Thyroid gland (tissue), 4 donors: Measurements from ENCODE around the gene DNAJC3. TPM values are rescaled to one million over a fixed set of nuclear protein-coding genes. Genes with fewer than 3 reads are reported as not detected.

Source experiments
- DNase-seq, 2 donors: peaks; one replicate each; pipeline ENCODE4 v3.0.0-alpha.2; 2019
- H3K27ac ChIP-seq, 3 donors: fragments of 200-600 bp; sonication (generic); 1 replicate in 2 of 3; 2 replicates in 1 of 3; pipeline ENCODE4 v1.5.1; 2016 to 2019; ENCODE audit warnings: mild to moderate bottlenecking in 1 of 3, moderate library complexity in 1 of 3
- H3K27me3 ChIP-seq: fragments of 200-600 bp; sonication (generic); one replicate; pipeline ENCODE4 v1.5.1; 2019
- H3K36me3 ChIP-seq, 2 donors: fragments of 200-600 bp; sonication (generic); one replicate each; pipeline ENCODE4 v1.5.1; 2016 to 2019
- H3K4me1 ChIP-seq, 2 donors: fragments of 200-600 bp; sonication (generic); one replicate each; pipeline ENCODE4 v1.5.1; 2017 to 2019
- H3K4me3 ChIP-seq, 3 donors: fragments of 200-600 bp; sonication (generic); replicated peaks in 1 of 3; 1 replicate in 2 of 3; 2 replicates in 1 of 3; pipeline ENCODE4 v1.5.1; 2016; ENCODE audit warnings: mild to moderate bottlenecking in 1 of 3
- H3K9me3 ChIP-seq: fragments of 200-600 bp; sonication (generic); one replicate; pipeline ENCODE4 v1.5.1; 2017
- POLR2A ChIP-seq, 2 donors: fragments of 450-650 bp; IDR thresholded peaks; one replicate each; pipeline ENCODE4 v1.6.1; 2017; ENCODE audit warnings: antibody characterized with exemption in 2 of 2, mild to moderate bottlenecking in 2 of 2, moderate library complexity in 1 of 2
- WGBS, 2 donors: methylation state at CpG; one replicate each; pipeline ENCODE4 v1.1.5; 2017; 5-methylcytosine and 5-hydroxymethylcytosine counted together
- intact Hi-C: fragments of 100-400 bp; cut with DNase I; formaldehyde crosslinking; loops from one replicate; pipeline ENCODE4 v1.15.1; 2023
- total RNA-seq, 4 donors: library from RNA; depleted of rRNA; stranded (reverse); fragments of >200 nt; gene quantifications; one replicate each; pipeline ENCODE4 v1.2.3, GENCODE V29; 2016
- TF ChIP-seq, protein P1 (sequence below), 6 experiments: fragments of 200-600 bp in 3 of 6; fragments of 450-650 bp in 3 of 6; sonication (generic) in 3 of 6; IDR thresholded peaks; one replicate each; pipeline ENCODE4 v1.5.1; 2016 to 2019; ENCODE audit warnings: antibody characterized with exemption in 6 of 6, mild to moderate bottlenecking in 2 of 6, inconsistent platforms in 1 of 6, moderate library complexity in 1 of 6

DNAJC3 gene, protein sequence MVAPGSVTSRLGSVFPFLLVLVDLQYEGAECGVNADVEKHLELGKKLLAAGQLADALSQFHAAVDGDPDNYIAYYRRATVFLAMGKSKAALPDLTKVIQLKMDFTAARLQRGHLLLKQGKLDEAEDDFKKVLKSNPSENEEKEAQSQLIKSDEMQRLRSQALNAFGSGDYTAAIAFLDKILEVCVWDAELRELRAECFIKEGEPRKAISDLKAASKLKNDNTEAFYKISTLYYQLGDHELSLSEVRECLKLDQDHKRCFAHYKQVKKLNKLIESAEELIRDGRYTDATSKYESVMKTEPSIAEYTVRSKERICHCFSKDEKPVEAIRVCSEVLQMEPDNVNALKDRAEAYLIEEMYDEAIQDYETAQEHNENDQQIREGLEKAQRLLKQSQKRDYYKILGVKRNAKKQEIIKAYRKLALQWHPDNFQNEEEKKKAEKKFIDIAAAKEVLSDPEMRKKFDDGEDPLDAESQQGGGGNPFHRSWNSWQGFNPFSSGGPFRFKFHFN
- 100 to 1,000 TPM in 3 of 4 donors, 10 to 100 TPM in 1; 92.2 to 164 (median 125) TPM for total RNA-seq

DNA sequence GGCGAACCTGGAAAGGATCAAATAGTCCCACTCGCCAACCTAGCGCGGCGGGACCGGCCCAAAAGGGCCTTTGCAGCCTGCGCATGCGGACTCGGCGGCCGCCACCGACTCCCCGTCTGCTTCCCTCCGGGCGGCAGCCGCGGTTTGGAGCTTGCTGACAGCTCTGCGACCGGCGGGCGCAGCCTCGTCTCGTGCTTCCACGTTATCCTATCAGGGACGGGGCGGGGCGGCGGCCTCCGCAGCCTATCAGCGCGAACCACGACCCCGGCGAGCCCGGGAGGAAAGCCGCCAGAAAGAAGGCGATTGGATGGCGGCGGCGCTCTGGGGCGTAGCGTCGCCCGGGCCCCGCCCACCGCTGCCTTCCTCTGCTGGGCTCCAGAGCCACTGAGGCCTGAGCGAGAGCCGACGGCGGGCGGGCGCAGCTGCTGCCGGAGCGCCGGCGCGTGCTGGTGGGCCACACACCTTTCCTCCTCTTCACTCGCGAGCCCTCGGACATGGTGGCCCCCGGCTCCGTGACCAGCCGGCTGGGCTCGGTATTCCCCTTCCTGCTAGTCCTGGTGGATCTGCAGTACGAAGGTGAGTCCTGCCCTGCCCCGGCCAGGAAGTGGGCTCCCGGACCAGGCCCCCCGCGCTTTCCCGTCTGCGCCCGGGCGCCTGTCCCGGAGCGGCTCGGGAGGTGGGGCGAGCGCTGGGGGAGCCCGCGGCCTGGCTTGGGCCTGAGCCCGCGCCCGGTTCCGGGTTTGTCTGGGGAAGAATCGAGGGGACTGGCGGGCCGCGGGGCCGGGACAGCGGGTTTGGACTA is at the start of gene DNAJC3:
DNAJC3 (plus strand) TSS at position 378 of the 802 bp plus-strand sequence; CDS start at position 495, 117 bp downstream.
- Histone ChIP-seq H3K4me3 (peak within 1 kb of the TSS; percentile 80 to 88 (median 82)), H3K4me1 (peaks cover 22 to 25% of the 10 kb centered on the region in 2 donors), H3K27ac (peak within 1 kb of the TSS; percentile 92 to 97 (median 94)), H3K27me3 (no peaks in the 10 kb centered on the region), H3K9me3 (no peaks in the 10 kb centered on the region), H3K36me3 (no peaks in the 10 kb centered on the region)
- TF ChIP-seq, protein P1, sequence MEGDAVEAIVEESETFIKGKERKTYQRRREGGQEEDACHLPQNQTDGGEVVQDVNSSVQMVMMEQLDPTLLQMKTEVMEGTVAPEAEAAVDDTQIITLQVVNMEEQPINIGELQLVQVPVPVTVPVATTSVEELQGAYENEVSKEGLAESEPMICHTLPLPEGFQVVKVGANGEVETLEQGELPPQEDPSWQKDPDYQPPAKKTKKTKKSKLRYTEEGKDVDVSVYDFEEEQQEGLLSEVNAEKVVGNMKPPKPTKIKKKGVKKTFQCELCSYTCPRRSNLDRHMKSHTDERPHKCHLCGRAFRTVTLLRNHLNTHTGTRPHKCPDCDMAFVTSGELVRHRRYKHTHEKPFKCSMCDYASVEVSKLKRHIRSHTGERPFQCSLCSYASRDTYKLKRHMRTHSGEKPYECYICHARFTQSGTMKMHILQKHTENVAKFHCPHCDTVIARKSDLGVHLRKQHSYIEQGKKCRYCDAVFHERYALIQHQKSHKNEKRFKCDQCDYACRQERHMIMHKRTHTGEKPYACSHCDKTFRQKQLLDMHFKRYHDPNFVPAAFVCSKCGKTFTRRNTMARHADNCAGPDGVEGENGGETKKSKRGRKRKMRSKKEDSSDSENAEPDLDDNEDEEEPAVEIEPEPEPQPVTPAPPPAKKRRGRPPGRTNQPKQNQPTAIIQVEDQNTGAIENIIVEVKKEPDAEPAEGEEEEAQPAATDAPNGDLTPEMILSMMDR (IDR thresholded peaks at IDR 0.05), result no peak
- TF ChIP-seq POLR2A (IDR thresholded peaks at IDR 0.05), result peak; percentile 83 to 99
- 0% methylated on average over 5 to 14 of the region's 90 CpGs for WGBS, 2 donors
- intact Hi-C loops, result no loop called here
- peak; percentile 99 for DNase-seq

DNA sequence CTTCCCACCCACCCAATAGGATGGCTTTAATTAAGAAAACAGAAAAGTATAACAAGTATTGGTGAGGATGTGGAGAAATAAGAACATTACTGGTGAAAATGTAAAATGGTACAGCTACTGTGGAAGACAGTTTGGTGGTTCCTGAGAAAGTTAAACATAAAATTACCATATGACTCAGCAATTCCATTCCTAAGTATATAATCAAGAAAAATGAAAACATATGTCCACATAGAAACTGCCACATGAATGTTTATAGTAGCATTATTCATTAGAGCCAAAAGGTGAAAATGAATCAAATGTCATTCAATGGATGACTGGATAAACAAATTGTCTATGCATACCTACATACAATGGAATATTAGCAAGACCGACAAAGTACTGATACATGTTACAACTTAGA is 49.3 kb upstream of the DNAJC3 start:
- H3K4me1 ChIP-seq, result no peaks in the 10 kb centered on the region
- no peak for DNase-seq
- 94 to 97% methylated on average over 1 of the region's 1 CpG for WGBS, 2 donors
- TF ChIP-seq, protein P1 (IDR thresholded peaks at IDR 0.05), result no peak
- no peak for TF ChIP-seq POLR2A (IDR thresholded peaks at IDR 0.05)
- H3K27ac ChIP-seq, result no peak overlapping the region
- no peak overlapping the region for H3K4me3 ChIP-seq
- no peaks in the 10 kb centered on the region for H3K9me3 ChIP-seq
- H3K27me3 ChIP-seq, result no peaks in the 10 kb centered on the region
- intact Hi-C loops, result no loop called here
- H3K36me3 ChIP-seq, result no peaks in the 10 kb centered on the region

DNA sequence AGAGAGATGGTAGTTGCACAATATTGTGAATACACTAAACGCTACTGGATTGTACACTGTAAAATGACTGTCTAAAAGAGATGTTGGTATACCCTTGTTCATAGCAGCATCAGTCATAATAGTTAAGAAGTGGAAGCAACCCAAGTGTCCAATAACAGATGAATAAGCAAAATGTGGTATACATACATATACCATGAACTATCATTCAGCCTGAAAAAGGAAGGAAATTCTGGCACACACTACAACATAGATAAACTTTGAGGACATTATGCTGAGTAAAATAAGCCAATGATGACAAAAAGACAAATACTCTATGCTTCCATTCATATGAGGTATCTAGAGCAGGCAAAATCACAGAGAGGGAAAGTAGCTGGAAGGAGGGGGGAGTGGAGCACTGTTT is 48.5 kb upstream of the DNAJC3 start:
- 98% methylated on average over 1 of the region's 1 CpG for whole genome bisulfite sequencing, 2 donors
- DNase-seq, result no peak
- Histone ChIP-seq H3K27ac (no peak overlapping the region), H3K27me3 (no peaks in the 10 kb centered on the region), H3K9me3 (no peaks in the 10 kb centered on the region), H3K4me1 (no peaks in the 10 kb centered on the region), H3K36me3 (no peaks in the 10 kb centered on the region), H3K4me3 (no peak overlapping the region)
- TF ChIP-seq, protein P1 (IDR thresholded peaks at IDR 0.05), result no peak
- TF ChIP-seq POLR2A (IDR thresholded peaks at IDR 0.05), result no peak
- intact Hi-C loops, result no loop called here

DNA sequence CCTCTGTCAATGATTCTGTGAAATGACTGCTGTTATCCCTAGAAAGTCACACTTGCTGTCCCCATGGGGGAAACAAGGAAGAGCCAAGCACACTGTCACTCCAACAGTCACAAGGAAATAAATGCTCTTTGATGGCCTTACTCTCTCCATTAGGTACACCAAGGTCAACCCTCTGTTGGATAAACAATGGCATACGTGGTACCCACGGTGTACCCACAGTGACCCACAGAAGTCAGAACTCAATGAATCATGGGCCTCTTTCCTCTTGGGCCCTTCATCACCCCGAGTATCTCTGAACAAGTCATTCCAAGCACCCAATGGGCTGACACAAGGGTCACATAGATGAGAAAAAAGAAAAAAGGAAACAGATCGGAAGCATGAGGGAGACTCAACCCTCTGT is 47.9 kb upstream of the DNAJC3 start:
- TF ChIP-seq, protein P1 (IDR thresholded peaks at IDR 0.05), result no peak
- no peak overlapping the region for H3K4me3 ChIP-seq
- H3K4me1 ChIP-seq, result no peaks in the 10 kb centered on the region
- no peaks in the 10 kb centered on the region for H3K27me3 ChIP-seq
- no peaks in the 10 kb centered on the region for H3K36me3 ChIP-seq
- H3K9me3 ChIP-seq, result no peaks in the 10 kb centered on the region
- no peak overlapping the region for H3K27ac ChIP-seq
- intact Hi-C loops, result no loop called here
- 83 to 97% methylated on average over 4 of the region's 4 CpGs for WGBS, 2 donors
- DNase-seq, result no peak
